GM06990 (cell line): ENCODE measurements around the gene PHOX2B.

Experiments
- DNase-seq: peaks from one replicate; pipeline ENCODE4 v3.0.0-alpha.2; 2011; ENCODE audit not compliant: insufficient read length; ENCODE audit errors: extremely low read depth
- H3K27me3 ChIP-seq: replicated peaks from 2 replicates; pipeline ENCODE4 v1.6.0; 2011; ENCODE audit warnings: low read length; ENCODE audit not compliant: control insufficient read depth, insufficient read depth
- H3K36me3 ChIP-seq: 2 replicates; pipeline ENCODE4 v1.5.1; 2011; ENCODE audit warnings: low read length; ENCODE audit not compliant: control insufficient read depth, insufficient read depth
- H3K4me3 ChIP-seq: replicated peaks from 2 replicates; pipeline ENCODE4 v1.5.1; 2011; ENCODE audit warnings: low read depth, mild to moderate bottlenecking, control low read depth, low read length
- CTCF ChIP-seq: IDR thresholded peaks from 2 replicates; pipeline ENCODE4 v1.5.1; 2011; ENCODE audit warnings: low read length, control low read depth, mild to moderate bottlenecking, inconsistent platforms; ENCODE audit not compliant: insufficient read depth, poor library complexity, severe bottlenecking

PHOX2B gene

GRCh38 chr4:41791557-41791956 lies 43.0 kb upstream of the PHOX2B start:
- no peaks in the 10 kb centered on the region; the same call in 1 of the 2 replicates for H3K27me3 ChIP-seq
- DNase-seq: no peak
- H3K4me3 ChIP-seq: no peak overlapping the region
- TF ChIP-seq CTCF: peak; percentile 29
- no peaks in the 10 kb centered on the region for H3K36me3 ChIP-seq

- DNase-seq: no peak
- Histone ChIP-seq H3K36me3 (no peaks in the 10 kb centered on the region), H3K4me3 (no peak overlapping the region), H3K27me3 (no peaks in the 10 kb centered on the region; the same call in 1 of the 2 replicates)
- TF ChIP-seq CTCF: no peak
These were observed 39.4 kb upstream of the PHOX2B start for GRCh38 chr4:41787931-41788330.

GRCh38 chr4:41785665-41786064 lies 37.1 kb upstream of the PHOX2B start:
- no peak overlapping the region for H3K4me3 ChIP-seq
- no peaks in the 10 kb centered on the region for H3K36me3 ChIP-seq
- no peak for TF ChIP-seq CTCF
- no peaks in the 10 kb centered on the region for H3K27me3 ChIP-seq
- no peak for DNase-seq

- H3K36me3 ChIP-seq: no peaks in the 10 kb centered on the region
- H3K4me3 ChIP-seq: no peak overlapping the region
- TF ChIP-seq CTCF: no peak
- no peaks in the 10 kb centered on the region for H3K27me3 ChIP-seq
- DNase-seq: no peak
These were observed 35.9 kb upstream of the PHOX2B start for GRCh38 chr4:41784191-41784979.

GRCh38 chr4:41776466-41776865 lies 27.9 kb upstream of the PHOX2B start:
- no peak overlapping the region for H3K4me3 ChIP-seq
- no peaks in the 10 kb centered on the region for H3K36me3 ChIP-seq
- no peaks in the 10 kb centered on the region for H3K27me3 ChIP-seq
- DNase-seq: no peak
- TF ChIP-seq CTCF: no peak

GRCh38 chr4:41763729-41764128 lies 15.2 kb upstream of the PHOX2B start:
- no peak for TF ChIP-seq CTCF
- no peak overlapping the region for H3K4me3 ChIP-seq
- no peaks in the 10 kb centered on the region for H3K36me3 ChIP-seq
- H3K27me3 ChIP-seq: no peaks in the 10 kb centered on the region; the same call in 1 of the 2 replicates
- DNase-seq: no peak
